Effector memory CD8-positive, alpha-beta T cell (primary cell): ENCODE data around the gene SNPH.
"Not testable (repeated sequence)": the region's sequence is repeated elsewhere in the genome, so short reads cannot be mapped to it uniquely, and the experiment has no call there.

ENCODE experiments used
- ATAC-seq: fragments of 150-1000 bp; cut with Tn5 transposase; replicated peaks from 2 replicates; pipeline ENCODE4 v1.10.0; 2021; ENCODE audit warnings: mild to moderate bottlenecking, moderate library complexity
- DNase-seq, 3 experiments: peaks; one replicate each; pipeline ENCODE4 v3.0.0; 2021
- H3K27ac Mint-ChIP-seq, 2 donors: one replicate each; pipeline ENCODE4 v1.8.0; 2022; ENCODE audit warnings: mild to moderate bottlenecking in 2 of 2, mixed read lengths in 2 of 2, moderate library complexity in 2 of 2
- H3K27me3 Mint-ChIP-seq, 2 donors: one replicate each; pipeline ENCODE4 v1.8.0; 2022; ENCODE audit warnings: mixed read lengths in 2 of 2
- H3K36me3 Mint-ChIP-seq: one replicate; pipeline ENCODE4 v1.8.0; 2022; ENCODE audit warnings: mild to moderate bottlenecking, moderate library complexity, mixed read lengths; ENCODE audit not compliant: insufficient read depth
- H3K4me1 Mint-ChIP-seq, 2 donors: one replicate each; pipeline ENCODE4 v1.8.0; 2022; ENCODE audit warnings: low read depth in 2 of 2, mixed read lengths in 2 of 2
- H3K4me3 Mint-ChIP-seq, 2 donors: one replicate each; pipeline ENCODE4 v1.8.0; 2022; ENCODE audit warnings: mild to moderate bottlenecking in 2 of 2, mixed read lengths in 2 of 2, moderate library complexity in 2 of 2
- H3K9me3 Mint-ChIP-seq, 2 donors: one replicate each; pipeline ENCODE4 v1.8.0; 2022; ENCODE audit warnings: mixed read lengths in 2 of 2
- total RNA-seq, 9 experiments: gene quantifications; one replicate each; lab custom pipeline; 2026; lab: John Stamatoyannopoulos, UW

The SNPH gene, protein sequence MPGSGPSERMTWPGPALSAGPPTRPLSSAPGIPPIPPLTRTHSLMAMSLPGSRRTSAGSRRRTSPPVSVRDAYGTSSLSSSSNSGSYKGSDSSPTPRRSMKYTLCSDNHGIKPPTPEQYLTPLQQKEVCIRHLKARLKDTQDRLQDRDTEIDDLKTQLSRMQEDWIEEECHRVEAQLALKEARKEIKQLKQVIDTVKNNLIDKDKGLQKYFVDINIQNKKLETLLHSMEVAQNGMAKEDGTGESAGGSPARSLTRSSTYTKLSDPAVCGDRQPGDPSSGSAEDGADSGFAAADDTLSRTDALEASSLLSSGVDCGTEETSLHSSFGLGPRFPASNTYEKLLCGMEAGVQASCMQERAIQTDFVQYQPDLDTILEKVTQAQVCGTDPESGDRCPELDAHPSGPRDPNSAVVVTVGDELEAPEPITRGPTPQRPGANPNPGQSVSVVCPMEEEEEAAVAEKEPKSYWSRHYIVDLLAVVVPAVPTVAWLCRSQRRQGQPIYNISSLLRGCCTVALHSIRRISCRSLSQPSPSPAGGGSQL
- 5.1 to 43.8 (median 10.8) reads per million in 9 experiments for total RNA-seq

DNA sequence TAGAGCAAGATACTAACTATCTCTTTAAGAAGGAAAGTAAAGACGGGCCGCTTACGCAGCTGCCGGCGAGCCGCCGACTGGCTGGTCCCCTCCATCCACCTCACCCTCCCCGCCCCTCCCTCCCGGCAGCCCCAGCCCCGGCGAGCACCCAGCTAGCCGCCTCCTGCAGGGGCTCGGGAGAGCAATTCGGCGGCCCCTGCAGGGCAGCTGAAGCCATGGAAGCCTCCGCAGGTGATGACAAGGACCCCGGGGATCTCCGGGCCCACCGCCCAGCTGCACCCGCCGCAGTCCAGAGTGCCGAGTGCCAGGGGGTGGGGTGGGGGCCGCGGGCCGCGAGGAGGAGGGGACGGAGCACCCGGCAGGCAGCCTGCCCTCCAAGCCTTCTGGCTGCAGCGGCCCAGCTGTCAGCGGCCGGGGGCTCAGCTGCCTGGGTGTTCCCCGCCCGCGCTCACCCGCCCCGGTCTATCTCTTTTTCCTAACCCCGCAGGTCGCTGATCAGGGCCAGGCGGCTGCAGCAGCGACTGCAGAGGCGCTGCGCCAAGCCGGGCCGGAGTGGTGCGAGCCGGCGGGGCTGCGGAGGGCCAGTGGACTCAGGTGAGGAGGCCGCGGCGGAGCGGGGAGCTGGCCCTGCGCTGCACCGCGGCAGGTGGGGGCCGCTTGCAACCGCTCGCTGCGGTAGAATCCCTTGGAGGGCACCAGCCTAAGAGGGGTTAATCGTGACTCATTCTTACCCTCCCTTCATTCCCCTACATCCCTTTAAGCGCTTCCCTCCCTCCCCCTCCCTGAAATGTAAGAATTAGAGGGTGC is at the start of gene SNPH:
Gene SNPH (plus strand): TSS at position 128 of the 807 bp plus-strand sequence. CDS start 29,946 bp downstream, outside the sequence.
- peaks cover 4% of the 10 kb centered on the region for H3K36me3 Mint-ChIP-seq
- DNase-seq (peak; percentile 54 to 58 (median 57)), ATAC-seq (peak; percentile 91)
- H3K9me3 Mint-ChIP-seq, result no peaks in the 10 kb centered on the region
- no peaks in the 10 kb centered on the region for H3K27me3 Mint-ChIP-seq
- H3K4me1 Mint-ChIP-seq, result peaks cover 20 to 28% of the 10 kb centered on the region in 2 donors
- peak within 1 kb of the TSS; percentile 77 to 81 for H3K4me3 Mint-ChIP-seq
- peak within 1 kb of the TSS; percentile 91 to 92 for H3K27ac Mint-ChIP-seq

DNA sequence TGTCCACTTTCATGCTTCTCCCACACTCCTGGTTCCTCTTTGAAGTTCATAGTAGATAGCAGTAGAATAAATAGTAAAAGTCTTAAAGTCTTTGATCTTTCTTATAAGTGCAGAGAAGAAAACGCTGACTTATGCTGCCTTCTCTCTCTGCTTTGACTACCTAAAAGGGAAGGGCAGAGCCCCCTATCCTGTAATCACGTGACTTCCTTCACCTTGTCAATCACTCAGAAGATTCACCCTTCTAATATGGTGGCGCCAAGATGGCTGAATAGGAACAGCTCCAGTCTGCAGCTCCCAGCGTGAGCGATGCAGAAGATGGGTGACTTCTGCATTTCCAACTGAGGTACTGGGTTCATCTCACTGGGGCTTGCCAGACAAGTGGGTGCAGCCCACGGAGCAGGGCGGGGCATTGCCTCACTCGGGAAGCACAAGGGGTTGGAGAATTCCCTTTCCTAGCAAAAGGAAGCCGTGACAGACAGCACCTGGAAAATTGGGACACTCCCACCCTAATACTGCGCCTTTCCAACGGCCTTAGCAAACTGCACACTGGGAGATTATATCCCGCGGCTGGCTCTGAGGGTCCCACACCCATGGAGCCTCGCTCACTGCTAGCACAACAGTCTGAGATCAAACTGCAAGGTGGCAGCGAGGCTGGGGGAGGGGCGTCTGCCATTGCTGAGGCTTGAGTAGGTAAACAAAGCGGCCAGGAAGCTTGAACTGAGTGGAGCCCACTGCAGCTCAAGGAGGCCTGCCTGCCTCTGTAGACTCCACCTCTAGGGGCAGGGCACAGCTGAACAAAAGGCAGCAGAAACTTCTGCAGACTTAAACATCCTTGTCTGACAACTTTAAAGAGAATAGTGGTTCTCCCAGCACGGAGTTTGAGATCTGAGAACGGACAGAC is 49.3 kb upstream of the SNPH start:
- not testable (repeated sequence) for H3K4me3 Mint-ChIP-seq

DNA sequence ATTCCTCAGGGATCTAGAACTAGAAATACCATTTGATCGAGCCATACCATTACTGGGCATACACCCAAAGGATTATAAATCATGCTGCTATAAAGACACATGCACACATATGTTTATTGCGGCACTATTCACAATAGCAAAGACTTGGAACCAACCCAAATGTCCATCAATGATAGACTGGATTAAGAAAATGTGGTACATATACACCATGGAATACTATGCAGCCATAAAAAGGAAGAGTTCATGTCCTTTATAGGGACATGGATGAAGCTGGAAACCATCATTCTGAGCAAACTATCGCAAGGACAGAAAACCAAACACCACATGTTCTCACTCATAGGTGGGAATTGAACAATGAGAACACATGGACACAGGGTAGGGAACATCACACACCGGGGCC is 43.3 kb upstream of the SNPH start:
- H3K9me3 Mint-ChIP-seq, H3K4me3 Mint-ChIP-seq, H3K36me3 Mint-ChIP-seq, DNase-seq, ATAC-seq, H3K27ac Mint-ChIP-seq: not testable (repeated sequence)
- Mint-ChIP-seq H3K4me1 (peaks cover 6 to 12% of the 10 kb centered on the region in 2 donors), H3K27me3 (peaks cover 15 to 26% of the 10 kb centered on the region in 2 donors)

More for the DNA sequence above, 49.3 kb upstream of the SNPH start:
- not testable (repeated sequence) for H3K36me3 Mint-ChIP-seq, H3K4me1 Mint-ChIP-seq, DNase-seq, H3K27ac Mint-ChIP-seq, H3K9me3 Mint-ChIP-seq, ATAC-seq
- H3K27me3 Mint-ChIP-seq, result peaks cover 55 to 63% of the 10 kb centered on the region in 2 donors

DNA sequence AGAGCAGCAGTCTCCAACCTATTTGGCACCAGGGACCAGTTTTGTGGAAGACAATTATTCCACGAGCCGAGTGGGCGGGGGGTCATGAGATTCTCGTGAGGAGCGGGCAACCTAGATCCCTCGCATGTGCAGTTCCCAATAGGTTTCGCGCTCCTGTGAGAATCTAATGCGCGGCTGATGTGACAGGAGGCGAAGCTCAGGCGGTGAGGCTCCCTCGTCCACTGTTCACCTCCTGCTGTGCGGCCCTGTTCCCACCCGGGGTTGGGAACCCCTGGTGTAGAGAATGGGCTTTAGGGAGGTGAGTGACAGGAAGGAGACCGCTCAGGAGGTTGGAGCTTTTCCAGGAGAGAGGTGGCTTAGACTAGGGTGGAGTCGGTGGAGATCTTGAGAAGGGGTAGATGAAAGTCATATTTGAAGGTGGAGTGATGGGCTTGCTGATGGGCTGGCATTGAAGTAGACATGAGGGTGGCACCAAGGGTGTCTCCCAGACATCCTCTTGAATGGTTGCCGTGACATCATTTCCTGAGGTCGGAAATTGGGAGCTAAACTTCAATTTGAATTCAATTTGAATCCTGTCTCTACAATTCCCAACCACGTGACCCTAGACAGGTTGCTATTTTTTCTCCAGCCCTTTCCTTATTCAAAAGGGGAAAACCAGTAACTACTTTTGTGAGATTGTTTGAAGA is 41.7 kb upstream of the SNPH start:
- peaks cover 14 to 18% of the 10 kb centered on the region in 2 donors for H3K27me3 Mint-ChIP-seq

DNA sequence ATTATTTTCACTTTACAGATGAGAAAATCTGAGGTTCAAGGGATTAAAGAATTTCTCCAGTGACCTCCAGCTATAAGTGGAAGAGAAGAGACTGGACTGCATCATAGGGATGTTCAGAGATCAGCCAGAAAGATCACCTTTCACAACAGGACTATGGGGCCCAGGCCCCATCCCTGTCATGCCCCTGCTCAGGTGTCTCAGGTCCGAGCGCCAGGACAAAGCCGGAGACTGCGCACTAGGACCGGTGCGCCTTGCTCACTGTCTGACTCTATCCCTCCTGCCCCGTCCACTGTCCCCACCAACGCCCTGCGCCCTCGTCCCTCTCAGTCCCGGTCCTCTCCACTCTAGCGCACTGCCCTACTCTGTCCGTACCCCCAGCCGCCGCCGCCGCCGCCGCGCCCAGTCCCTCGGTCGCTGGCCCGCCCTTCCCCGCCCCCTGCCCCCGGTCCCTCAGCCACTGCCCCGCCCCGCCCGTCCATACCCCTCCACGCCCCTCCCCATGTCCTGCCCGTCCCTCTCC is 40.8 kb upstream of the SNPH start:
- Mint-ChIP-seq H3K4me1 (peaks cover 6 to 12% of the 10 kb centered on the region in 2 donors), H3K36me3 (peaks cover 3% of the 10 kb centered on the region), H3K27ac (no peak overlapping the region), H3K27me3 (peaks cover 19 to 22% of the 10 kb centered on the region in 2 donors), H3K4me3 (peak overlapping the region; percentile 63 to 78), H3K9me3 (peaks cover 0 to 2% of the 10 kb centered on the region in 2 donors)
- DNase-seq, result no peak
- ATAC-seq, result no peak

More for the DNA sequence above, 41.7 kb upstream of the SNPH start:
- Mint-ChIP-seq H3K36me3 (peaks cover 3% of the 10 kb centered on the region), H3K4me3 (peak overlapping the region; percentile 28 to 78), H3K4me1 (peaks cover 6 to 12% of the 10 kb centered on the region in 2 donors), H3K9me3 (peaks cover 0 to 2% of the 10 kb centered on the region in 2 donors), H3K27ac (no peak overlapping the region)
- DNase-seq (no peak), ATAC-seq (no peak)

DNA sequence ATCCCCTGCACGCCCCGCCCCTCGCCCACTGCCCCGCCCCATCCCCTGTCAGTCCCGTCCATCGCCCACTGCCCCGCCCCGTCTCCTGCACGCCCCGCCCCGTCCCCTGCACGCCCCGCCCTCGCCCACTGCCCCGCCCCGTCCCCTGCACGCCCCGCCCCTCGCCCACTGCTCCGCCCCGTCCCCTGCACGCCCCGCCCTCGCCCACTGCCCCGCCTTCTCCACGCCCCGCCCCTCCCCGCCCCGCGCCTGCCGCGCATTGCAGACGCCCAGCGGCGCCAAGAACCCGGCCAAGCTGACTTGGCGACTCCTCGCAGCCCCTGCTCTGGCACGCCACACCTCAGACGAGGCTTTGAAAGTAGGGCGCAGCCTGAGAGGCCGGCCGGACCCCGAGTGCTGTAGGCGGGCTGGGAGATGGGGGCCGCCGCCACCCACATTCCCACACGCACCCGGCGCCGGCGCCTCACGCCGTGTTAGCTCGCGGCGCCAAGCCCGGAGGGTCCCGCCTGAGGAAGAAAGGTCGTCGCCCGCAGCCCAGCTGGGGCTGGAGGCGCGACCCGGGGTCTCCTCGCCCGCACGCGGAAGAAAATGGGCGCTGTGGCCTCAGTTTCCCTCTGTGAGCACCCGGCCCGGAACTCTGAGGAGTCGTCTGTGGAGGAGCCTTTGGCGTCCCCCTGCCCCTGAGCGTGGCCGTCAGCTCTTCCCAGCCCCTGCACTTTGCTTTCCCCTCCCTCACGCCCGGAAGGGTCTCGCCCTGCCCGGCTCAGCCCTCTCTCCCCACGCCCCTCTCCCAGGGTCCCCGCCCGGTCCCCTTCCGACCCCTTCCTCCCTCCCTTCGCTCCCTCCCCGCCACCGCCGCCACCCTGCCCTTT is 40.1 kb upstream of the SNPH start, which contains the start of gene RAD21L1:
Gene RAD21L1 (plus strand): TSS at position 262 of the 872 bp plus-strand sequence. CDS start 2,410 bp downstream, outside the sequence.
- peaks cover 14 to 29% of the 10 kb centered on the region in 2 donors for H3K27me3 Mint-ChIP-seq
- ATAC-seq, result peak; percentile 75
- H3K27ac Mint-ChIP-seq, result no peak within 1 kb of the TSS
- peaks cover 6 to 12% of the 10 kb centered on the region in 2 donors for H3K4me1 Mint-ChIP-seq
- peak; percentile 46 to 57 (median 50) for DNase-seq
- H3K9me3 Mint-ChIP-seq, result peaks cover 0 to 2% of the 10 kb centered on the region in 2 donors
- peak within 1 kb of the TSS; percentile 78 to 79 for H3K4me3 Mint-ChIP-seq
- H3K36me3 Mint-ChIP-seq, result peaks cover 3% of the 10 kb centered on the region

DNA sequence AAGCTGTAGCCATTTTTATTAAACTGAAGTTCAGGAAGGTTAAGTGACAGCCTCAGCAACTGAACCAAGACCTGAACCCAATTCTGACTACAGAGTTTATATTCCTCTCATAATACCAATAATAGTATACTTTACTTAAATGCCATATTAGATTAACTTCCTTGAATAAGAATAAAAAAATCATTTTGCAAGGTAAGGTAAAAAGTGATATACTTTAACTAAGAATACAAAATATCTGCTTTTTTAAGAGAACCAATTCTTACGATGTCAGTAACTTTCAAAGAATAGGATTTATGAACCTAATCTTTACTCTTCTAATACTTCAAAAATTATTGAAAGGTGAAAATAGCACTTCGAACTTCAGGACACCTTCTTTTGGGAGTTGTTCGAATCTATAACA is 36.6 kb upstream of the SNPH start:
- no peak for DNase-seq
- Mint-ChIP-seq H3K36me3 (no peaks in the 10 kb centered on the region), H3K4me1 (peaks cover 6 to 12% of the 10 kb centered on the region in 2 donors), H3K9me3 (no peaks in the 10 kb centered on the region), H3K4me3 (no peak overlapping the region), H3K27ac (no peak overlapping the region), H3K27me3 (peaks cover 13 to 32% of the 10 kb centered on the region in 2 donors)
- no peak for ATAC-seq

DNA sequence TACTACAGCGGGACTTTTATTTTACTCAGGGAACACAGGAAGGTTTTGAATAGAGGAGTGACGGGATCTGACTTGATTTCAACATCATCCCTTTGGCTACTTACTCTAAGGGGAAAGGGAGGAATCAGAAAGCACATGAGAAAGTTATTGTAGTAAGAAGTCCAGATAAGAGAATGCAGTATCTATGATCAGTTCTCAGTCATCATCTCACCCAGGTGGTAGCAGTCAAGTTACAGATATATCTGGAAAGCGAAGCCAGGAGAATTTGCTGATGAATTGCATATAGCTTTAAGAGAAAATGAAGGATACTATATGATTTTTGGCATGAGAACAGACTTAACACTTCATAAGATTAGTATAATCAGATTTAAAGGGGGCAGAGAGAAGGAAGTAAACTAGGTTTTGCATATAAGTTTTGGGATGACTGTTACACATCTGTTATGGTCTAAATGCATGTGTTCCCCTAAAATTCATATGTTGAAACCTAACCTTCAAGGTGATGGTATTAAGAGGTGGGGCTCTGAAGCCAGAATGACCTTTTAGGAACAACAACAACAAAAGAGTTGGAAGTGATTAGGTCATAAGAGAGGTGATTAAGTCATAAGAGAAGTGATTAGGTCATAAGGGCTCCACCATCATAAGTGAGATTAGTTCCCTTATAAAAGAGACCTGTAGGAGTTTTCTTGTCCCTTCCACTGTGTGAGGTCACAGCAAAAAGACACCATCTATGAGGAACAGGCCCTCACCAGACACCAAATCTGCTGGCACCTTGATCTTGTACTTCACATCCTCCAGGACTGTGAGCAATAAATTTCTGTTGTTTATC is 33.6 kb upstream of the SNPH start:
- ATAC-seq (no peak), DNase-seq (no peak)
- H3K27me3 Mint-ChIP-seq, result peaks cover 22 to 26% of the 10 kb centered on the region in 2 donors
- H3K4me1 Mint-ChIP-seq, result no peaks in the 10 kb centered on the region
- H3K4me3 Mint-ChIP-seq, result no peak overlapping the region
- H3K9me3 Mint-ChIP-seq, result no peaks in the 10 kb centered on the region
- no peak overlapping the region for H3K27ac Mint-ChIP-seq
- no peaks in the 10 kb centered on the region for H3K36me3 Mint-ChIP-seq

DNA sequence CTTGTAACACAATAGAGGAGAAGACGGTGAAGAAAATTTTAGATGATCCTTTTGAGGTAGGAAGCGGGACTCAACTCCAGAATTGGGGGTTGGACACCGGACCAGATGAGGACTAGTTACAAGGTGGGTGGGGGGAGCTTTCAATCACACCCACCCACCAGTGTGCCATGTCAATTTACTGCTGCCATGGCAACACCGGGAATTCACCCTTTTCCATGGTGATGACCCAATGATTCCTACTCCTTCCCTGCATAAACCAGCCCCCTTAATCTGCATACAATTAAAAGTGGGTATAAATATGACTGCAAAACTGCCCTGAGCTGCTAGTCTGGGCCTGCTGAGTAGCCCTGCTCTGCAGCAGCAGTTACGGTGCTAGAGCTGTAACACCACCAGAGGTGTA is 25.5 kb upstream of the SNPH start:
- DNase-seq (no peak), ATAC-seq (no peak)
- Mint-ChIP-seq H3K27ac (no peak overlapping the region), H3K4me1 (no peaks in the 10 kb centered on the region), H3K9me3 (no peaks in the 10 kb centered on the region), H3K36me3 (no peaks in the 10 kb centered on the region), H3K4me3 (no peak overlapping the region), H3K27me3 (peaks cover 24 to 47% of the 10 kb centered on the region in 2 donors)

DNA sequence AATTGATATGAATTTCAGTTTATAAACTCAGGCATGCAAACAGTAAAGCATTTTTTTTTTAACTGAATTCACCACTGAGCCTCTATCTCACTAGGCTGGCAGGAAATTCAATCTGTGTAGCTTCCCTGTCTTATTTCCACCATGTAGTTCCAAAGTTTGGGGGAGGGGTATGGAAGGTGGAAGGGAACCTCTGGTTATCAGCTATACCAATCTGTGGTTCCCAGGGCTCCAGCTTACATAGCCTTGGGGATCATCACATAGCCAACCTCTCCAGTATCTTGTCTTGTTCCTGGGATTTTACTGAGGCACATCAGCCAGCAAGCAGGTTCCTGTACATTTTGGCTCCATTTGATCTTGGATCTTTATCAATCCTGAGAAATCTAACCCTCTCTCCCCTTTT is 24.6 kb upstream of the SNPH start:
- DNase-seq (no peak), ATAC-seq (no peak)
- Mint-ChIP-seq H3K4me1 (no peaks in the 10 kb centered on the region), H3K27ac (no peak overlapping the region), H3K4me3 (no peak overlapping the region), H3K36me3 (no peaks in the 10 kb centered on the region), H3K9me3 (no peaks in the 10 kb centered on the region), H3K27me3 (peaks cover 24 to 39% of the 10 kb centered on the region in 2 donors)
